ENCODE measurements around the gene ERV3-1.

GRCh38 chr7:64990936-64991335 is 15.6 kb downstream of the ERV3-1 start, which contains the start of gene ZNF117:
- TF ChIP-seq CTCF (conservative IDR thresholded peaks at IDR 0.05; ENCODE audit: low read depth in 2 of 2), result no peak
- TF ChIP-seq EZH2 (IDR thresholded peaks at IDR 0.05; ENCODE audit: low read depth, unreplicated experiment), result no peak
- TF ChIP-seq POLR2AphosphoS5 (IDR thresholded peaks at IDR 0.05; ENCODE audit: low read depth), result no peak
- TF ChIP-seq EZH2phosphoT487 (IDR thresholded peaks at IDR 0.05; ENCODE audit: unreplicated experiment), result no peak
- no peak for TF ChIP-seq CREB1 (CRISPR knock-in tag; IDR thresholded peaks at IDR 0.05; ENCODE audit: low read depth)
- no peak for TF ChIP-seq ZNF331 (CRISPR knock-in tag; IDR thresholded peaks at IDR 0.05; ENCODE audit: low read depth)
- TF ChIP-seq REST (IDR thresholded peaks at IDR 0.05; ENCODE audit: unreplicated experiment), result no peak
- TF ChIP-seq STAT1 (IDR thresholded peaks at IDR 0.05; ENCODE audit: unreplicated experiment), result no peak

All from GM23338 (cell line).